Measurements from ENCODE around the gene RIMBP2.

RIMBP2 gene

DNA sequence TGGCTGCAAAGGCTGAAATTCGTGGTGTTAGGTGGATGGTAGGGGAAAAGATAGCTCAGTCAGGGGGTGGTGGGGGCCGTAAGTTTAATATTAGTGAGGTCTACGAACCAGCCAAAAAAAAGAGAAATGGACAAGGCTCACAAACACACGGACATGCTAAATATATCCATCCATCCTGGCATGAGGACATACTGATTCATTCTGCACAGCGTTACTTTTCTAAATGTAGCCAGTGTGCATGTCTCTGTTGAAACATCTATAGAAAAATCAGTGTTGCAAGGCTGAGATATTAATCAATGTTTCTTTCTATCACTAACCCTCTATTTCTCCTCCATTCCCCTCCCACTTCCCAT lies 227.8 kb downstream of the RIMBP2 start:
- DNase-seq (ENCODE audit: low read depth in 3 of 3, low spot score in 1 of 3) = no peak

- no peak for DNase-seq (ENCODE audit: low read depth in 3 of 3, low spot score in 1 of 3)
Observed at GRCh38 chr12:130487636-130488357, 228.3 kb downstream of the RIMBP2 start.

DNA sequence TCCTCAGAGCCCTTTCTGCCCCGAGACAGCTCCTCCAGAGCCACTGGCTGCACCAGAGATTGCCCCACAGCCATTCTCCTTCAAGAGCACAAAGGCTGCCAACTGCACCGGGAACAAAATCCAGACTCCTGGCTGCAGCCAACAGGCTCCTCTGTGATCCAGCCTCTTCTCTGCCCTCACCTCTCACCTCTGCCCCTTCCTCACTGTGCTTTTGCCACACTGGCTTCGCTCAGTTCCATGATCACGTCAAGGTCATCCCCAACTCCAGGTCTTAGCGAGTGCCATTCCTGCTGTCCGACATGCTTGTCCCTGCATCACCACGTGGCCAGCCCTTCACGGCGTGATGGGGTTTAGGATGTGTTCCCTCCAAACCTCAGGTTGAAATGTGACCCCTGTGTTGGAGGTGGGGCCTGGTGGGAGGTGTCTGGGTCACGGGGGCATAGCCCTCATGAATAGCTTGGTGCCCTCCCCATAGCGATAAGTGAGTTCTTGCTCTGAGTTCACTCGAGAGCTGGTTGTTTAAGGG lies 229.1 kb downstream of the RIMBP2 start:
- DNase-seq (ENCODE audit: low read depth in 3 of 3, low spot score in 1 of 3) = no peak

DNA sequence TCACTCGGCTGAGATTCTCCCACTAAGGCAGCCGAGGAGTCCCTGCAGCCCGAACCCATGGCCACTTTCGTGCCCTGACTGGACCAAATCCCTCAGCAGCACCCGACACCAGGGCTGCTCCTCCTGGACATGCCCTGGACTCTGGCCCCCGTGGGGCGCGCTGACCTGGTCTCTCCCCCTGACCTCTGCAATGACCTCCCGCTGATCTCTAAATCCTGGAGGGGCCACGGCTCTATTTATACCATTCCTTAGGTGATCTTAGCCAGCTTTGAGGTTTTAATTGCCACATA lies 230.0 kb downstream of the RIMBP2 start:
- DNase-seq (ENCODE audit: low read depth in 3 of 3, low spot score in 1 of 3) = no peak

DNA sequence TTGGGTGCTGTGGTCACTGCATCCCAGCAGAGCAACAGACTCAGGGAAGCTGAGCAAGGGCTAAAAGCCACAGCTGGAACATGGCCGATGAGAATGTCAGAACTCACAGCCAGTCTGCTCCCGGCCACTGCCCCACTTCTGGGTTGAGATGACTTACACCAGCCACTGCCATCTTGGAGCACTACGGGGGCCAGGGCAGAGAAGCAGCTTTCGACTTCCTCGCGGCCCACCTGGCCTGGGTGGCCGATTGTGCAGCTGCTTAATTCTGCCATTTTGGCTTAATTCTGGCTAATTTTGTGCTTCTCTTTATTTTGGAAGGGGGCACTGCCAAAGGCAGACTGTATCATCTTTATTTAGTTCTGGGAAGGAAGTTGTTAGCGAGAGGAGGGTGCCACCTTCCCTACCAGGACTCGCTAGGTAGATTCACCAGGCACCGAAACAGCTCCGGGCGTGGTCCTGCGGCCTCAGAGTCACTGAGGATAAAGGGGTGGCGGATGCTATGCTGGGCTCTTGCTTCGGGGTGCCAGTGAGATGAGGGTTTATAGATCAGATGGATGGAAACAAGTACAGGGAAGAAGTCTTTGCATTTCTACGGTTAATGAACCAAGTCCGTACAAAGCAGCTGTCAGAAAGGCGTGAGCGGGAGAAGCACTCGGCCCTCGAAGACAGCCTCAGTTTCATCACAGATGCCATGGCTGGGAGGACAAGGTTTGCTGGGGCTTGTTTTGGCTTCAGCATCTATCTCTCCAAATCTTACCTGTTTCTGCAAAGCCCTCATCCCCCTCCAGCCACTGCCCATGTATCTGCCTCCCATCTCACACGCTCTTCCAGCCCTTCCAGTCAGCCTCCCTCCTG lies 230.6 kb downstream of the RIMBP2 start:
- no peak for DNase-seq (ENCODE audit: low read depth in 3 of 3, low spot score in 1 of 3)

DNA sequence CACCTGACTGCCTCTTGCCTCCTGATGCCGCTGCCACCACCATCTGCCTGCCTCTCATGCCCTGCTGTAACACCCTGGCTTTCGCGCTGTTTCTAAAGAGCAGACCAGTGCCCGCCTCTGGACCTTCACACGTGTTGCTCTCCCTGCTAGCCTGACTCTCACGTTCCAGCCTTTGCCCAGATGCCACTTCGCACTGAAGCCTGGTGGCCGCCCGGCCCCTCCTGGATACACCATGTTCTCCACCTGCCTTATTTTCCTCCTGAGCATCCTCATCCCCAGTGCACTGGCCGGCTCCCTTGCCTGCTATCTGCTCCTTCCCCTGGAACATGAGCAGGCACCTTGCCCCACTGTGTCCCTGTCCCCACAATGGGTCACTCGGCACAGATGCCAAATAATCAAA lies 231.9 kb downstream of the RIMBP2 start:
- DNase-seq (ENCODE audit: low read depth in 3 of 3, low spot score in 1 of 3) = no peak

DNA sequence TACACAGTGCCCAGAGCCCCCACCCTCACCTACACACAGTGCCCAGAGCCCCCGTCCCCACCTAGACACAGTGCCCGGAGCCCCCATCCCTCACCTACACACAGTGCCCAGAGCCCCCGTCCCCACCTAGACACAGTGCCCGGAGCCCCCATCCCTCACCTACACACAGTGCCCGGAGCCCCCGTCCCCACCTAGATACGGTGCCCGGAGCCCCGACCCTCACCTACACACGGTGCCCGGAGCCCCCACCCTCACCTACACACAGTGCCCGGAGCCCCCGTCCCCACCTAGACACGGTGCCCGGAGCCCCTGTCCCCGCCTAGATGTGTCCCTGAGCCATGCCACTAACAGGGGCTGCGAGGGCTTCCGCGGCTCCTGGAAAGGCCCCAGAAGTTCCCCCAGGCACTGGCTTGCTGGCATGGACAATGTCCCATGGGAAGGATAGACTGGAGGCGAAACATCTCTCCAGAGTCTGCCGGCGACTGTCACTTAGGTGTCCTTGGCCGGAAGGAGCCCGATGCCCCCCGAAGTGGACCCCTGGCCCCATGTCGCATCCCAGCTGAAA lies 232.4 kb downstream of the RIMBP2 start:
- no peak for DNase-seq (ENCODE audit: low read depth in 3 of 3, low spot score in 1 of 3)

DNA sequence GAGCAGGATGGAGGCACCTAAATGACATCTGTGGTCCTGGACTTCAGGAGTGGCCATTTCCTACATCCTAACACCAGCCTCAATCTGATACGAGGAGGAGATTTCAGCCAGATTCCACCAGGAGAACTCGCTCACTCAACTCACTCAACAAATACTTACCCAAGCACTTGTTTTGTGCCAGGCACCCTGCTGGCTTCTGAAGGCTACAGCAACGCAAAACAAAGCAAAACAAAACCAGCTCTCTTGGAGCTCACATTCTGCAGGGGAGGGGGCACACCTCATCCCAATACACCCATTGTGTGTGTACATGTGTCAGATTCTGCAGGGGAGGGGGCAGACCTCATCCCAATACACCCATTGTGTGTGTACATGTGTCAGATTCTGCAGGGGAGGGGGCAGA lies 233.7 kb downstream of the RIMBP2 start:
- DNase-seq (ENCODE audit: low read depth in 3 of 3, low spot score in 1 of 3) = no peak

DNA sequence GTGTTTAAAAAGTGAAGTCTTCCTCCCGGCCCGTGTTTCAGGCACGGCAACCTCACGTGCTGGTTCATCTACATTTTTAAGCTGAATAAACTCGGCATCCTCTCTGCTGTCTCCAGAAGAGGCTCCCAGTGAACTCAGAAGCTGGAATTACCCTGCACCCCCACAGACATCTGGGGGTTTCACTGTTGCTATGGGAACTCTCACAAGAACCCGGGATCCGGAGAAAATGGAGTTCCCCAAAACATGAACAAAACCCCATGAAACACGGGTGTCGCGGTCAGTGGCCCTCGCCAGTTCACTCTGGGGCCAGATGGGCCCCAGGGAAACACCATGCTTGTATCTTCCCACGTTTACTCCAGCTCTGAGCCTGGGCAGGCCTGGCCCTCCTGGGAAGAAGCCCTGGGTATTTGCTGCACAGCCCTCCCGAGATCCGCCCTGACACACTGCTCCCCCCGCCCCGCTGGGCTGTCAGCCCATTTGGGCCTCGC lies 234.7 kb downstream of the RIMBP2 start:
- no peak for DNase-seq (ENCODE audit: low read depth in 3 of 3, low spot score in 1 of 3)

- no peak for DNase-seq (ENCODE audit: low read depth in 3 of 3, low spot score in 1 of 3)
Observed at GRCh38 chr12:130480887-130481286, 235.2 kb downstream of the RIMBP2 start.

DNA sequence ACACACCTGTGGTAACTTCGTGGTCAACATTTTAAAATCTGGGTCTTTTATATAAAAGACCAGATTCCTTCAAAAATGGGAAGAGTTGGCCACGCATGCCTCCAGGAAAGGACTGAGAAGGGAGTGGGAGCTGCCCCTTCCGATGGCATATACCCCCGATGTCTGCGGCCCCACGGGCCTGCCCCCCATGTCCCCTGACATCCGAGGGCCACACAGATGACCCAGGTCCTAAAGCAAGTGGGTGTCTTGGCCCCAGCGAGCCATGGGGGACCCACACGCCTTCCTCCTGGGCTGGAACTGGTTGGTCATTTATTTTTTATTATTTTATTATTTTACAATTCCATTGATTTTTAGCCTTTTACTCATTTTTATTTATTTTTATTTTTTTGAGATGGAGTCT lies 235.9 kb downstream of the RIMBP2 start:
- DNase-seq (ENCODE audit: low read depth in 3 of 3, low spot score in 1 of 3) = no peak

DNA sequence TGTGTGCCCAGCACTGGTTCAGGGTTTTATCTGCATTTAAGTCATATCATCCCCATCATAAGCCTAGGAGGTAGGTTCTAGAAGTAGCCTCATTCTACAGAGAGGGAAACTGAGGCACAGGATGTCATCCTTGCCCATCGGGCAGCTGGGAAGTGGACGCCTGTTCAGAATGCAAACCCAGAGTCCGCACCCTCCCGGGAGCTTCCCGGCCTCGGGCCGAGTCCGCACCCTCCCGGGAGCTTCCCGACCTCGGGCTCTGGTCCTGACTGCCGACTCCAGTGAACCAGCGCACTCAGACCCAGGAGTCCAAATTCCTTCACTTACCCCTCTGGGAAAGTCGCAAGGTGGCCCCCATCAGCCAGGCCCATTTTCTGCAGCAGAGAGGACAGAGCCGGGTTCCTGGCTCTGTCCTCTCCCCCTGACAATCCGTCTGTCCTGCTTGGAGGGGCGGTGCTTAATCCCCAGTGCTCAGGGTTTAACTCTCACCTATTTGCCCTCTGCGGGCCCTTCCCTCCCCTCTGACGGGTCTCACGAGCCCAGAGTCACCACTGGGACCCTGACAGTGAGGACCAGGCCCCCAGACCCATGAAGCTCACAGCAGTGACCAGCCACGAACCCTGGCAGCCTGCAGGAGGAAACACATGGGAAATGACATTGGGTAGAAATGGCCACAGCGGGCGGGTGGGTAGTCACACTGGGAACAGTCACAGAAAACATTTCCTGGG lies 236.5 kb downstream of the RIMBP2 start:
- no peak for DNase-seq (ENCODE audit: low read depth in 3 of 3, low spot score in 1 of 3)

GRCh38 chr12:130478786-130479185 lies 237.3 kb downstream of the RIMBP2 start:
- no peak for DNase-seq (ENCODE audit: low read depth in 3 of 3, low spot score in 1 of 3)

GRCh38 chr12:130477701-130478100 lies 238.4 kb downstream of the RIMBP2 start:
- DNase-seq (ENCODE audit: low read depth in 3 of 3, low spot score in 1 of 3) = no peak

DNA sequence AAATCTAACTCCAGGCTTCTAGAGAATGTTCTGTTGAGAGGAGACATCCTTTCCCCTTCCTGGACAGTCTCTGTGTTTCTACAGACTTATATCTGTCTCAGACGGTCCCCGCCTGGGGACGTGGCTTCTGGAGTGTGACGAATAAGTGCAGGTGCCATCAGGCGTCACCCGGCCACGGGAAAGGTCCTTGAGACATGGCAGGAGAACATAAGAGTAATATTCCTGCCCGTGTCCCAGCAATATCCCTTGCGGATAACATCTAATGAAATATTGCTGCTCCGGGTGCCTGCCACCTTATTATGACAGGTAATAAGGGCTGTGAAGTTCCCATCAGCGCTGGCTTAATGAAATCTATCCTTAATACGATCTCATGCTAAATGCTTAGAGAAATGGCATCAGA lies 238.8 kb downstream of the RIMBP2 start:
- DNase-seq (ENCODE audit: low read depth in 3 of 3, low spot score in 1 of 3) = no peak

- no peak for DNase-seq (ENCODE audit: low read depth in 3 of 3, low spot score in 1 of 3)
Observed at GRCh38 chr12:130476451-130477135, 239.5 kb downstream of the RIMBP2 start.

DNA sequence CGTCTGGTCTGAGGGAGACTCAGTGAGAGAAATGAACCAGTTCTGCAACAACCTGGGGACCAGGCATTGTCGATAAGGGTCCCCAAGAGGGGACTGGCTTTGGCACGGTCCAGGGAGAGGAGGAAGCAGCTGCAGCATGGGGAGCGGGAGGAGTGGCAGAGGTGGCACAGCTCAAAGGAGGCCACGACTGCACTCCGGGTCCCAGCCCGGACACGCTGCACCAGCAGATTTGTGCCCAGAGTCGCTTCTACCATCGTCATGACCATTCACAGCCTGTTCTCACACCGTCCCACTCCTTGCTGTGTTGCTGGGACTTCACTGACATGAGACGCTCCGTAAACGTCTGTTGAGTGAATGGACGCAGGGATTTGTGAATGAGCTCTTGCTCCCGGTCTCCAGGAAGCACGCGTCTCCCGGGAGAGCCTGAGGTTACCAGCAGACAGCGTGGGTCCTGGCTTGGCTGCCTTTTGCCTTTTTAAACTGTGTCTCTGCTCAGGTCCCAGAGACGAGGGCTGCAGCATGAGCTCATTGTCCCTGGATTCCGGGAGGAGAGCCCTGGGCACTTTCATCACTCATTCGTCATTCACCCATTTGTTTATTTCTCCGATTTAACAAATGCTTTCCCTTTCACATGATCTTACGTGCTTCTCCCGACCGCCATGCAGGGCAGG lies 241.4 kb downstream of the RIMBP2 start:
- no peak for DNase-seq (ENCODE audit: low read depth in 3 of 3, low spot score in 1 of 3)

DNA sequence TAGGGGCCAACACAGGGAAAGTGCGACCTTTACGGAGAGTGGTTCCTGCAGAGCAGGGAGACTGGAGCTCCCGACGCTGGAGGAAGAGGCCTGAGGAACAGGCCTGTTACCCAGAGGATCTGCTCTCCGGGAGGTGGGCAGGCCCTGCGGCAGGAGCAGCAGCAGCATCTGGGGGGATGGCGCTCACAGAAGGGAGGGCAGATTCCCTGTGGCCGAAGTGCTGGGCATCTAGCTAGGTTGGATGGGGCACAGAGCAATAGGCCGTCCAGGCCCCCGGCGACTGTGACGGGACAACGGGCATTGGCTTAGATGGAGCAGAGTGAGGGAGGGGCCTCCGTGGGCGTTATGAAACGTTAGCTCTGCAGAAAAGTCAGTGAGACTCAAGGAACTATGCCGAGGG lies 242.8 kb downstream of the RIMBP2 start:
- DNase-seq (ENCODE audit: low read depth in 3 of 3, low spot score in 1 of 3) = no peak

DNA sequence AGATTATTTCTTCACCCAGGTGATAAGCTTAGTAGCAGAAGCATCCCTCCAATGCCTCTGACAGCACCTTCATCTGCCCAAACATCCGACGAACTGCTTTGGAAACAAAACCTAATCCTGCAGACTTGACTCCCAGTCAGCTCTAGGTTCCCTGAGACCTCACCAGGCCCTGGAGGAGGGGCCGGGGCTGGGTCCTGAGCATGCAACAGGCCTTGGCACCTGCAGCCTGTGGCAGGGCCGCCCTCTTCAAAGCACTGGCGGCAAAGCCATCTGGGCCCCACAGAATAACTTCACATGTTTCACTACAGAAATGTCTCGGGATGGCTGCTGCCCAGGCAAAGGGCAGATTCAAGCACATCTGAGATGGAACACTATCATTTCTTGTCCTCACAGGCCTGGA lies 245.1 kb downstream of the RIMBP2 start:
- DNase-seq (ENCODE audit: low read depth in 3 of 3, low spot score in 1 of 3) = no peak

DNA sequence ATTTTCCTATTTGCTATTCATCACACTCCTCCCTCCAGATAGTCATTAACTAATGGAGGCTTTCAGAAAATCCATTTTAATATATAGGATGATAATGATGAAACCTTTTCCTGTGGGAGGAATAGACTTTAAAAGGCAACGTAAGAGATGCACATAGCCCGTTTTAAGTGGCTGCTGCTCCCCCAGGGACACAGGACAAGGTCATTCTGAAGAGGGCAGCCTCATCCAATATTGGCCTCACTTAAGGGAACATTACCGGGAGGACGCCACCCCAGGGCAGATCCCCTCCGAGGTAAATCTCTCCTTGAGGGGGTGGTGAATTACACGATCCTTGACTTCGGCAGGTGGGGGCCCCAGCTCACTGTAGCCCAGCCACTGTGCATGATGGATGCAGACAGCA lies 246.5 kb downstream of the RIMBP2 start:
- no peak for DNase-seq (ENCODE audit: low read depth in 3 of 3, low spot score in 1 of 3)

Measured in stimulated activated CD4-positive, alpha-beta T cell treated with anti-CD3 and anti-CD28 coated beads, TNF-alpha, amount 100 ng/mL, for 1 hour (primary cell).